ENCODE data around the gene APBA2. TPM values are rescaled to one million over a fixed set of nuclear protein-coding genes. Genes with fewer than 3 reads are reported as not detected.

APBA2 gene
- total and polyA plus RNA-seq, 10 of the 15 experiments (the other 5 are each of a cell fraction or from before 2014, with no cell fraction given) = 0.06 to 0.26 (median 0.07) TPM; not detected in 7

DNA sequence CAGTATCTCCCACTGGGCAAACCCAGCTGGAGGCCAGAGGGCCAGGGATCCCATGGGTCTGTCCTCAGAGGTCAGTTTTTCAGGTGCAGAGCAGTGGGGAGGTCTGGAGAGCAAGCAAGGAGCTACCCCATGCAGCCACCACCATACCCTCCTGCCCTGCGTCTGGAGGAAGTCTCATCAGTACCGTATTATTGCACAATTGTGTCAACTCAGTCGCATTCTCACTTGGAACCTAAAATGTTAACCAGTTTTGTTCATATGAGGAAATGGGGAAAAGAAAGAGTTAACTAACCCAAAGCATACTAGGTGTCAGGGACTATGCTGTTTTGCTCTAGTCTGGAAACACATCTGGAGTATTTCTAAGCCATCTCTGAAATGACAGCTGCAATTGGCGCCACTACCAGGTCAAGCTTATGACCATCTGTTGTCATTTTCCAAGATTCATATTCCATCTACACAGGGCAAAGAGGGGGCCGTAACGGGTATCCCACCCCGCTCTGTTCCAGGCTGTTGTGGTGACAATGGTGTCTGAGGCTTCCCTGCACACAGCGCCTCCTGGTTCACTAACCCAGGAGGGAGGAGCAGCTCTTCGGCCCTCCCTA, 16.9 kb upstream of the APBA2 start:
- no peak for FAIRE-seq

More for the DNA sequence above, 16.9 kb upstream of the APBA2 start:
- in situ Hi-C loops (cut with MboI) = no loop called here
- Histone ChIP-seq H2AFZ (ENCODE audit: control insufficient read depth, low read depth, low read length) (no peak overlapping the region), H3K9ac (ENCODE audit: control insufficient read depth, insufficient read depth, low read length) (no peak overlapping the region), H3K27me3 (replicated peaks in 1 of 2; ENCODE audit: control insufficient read depth in 2 of 2, insufficient read depth in 2 of 2, low read length in 1 of 2) (no peaks in the 10 kb centered on the region; a peak in 2 of 4 replicates), H3K4me1 (ENCODE audit: control insufficient read depth, insufficient read depth, low read length) (no peaks in the 10 kb centered on the region), H3K27ac (ENCODE audit: control insufficient read depth, insufficient read depth) (no peak overlapping the region), H3K79me2 (ENCODE audit: control insufficient read depth, insufficient read depth, low read length) (no peaks in the 10 kb centered on the region), H3K4me3 (no peak overlapping the region), H4K20me1 (ENCODE audit: control insufficient read depth, insufficient read depth) (no peaks in the 10 kb centered on the region), H3K4me2 (ENCODE audit: control insufficient read depth, insufficient read depth) (no peak overlapping the region), H3K36me3 (ENCODE audit: control insufficient read depth in 2 of 2, insufficient read depth in 2 of 2, low read length in 1 of 2) (no peaks in the 10 kb centered on the region), H3K9me3 (replicated peaks; ENCODE audit: control insufficient read depth, insufficient read depth, low read length) (no peaks in the 10 kb centered on the region)
- WGBS (ENCODE audit: insufficient coverage, insufficient replicate concordance, low lambda C conversion rate, missing lambda C conversion rate) = 68% methylated on average over 9 of the region's 9 CpGs
- RAD21 ChIA-PET (ENCODE audit: unreplicated experiment) = no interaction called here
- no TSS peak for BruUV-seq (replicated peaks)
- CTCF ChIA-PET = no interaction called here
- intact Hi-C loops (cut with micrococcal nuclease; ENCODE audit: unreplicated experiment) = no loop called here
- SMC1A ChIA-PET (ENCODE audit: uncharacterized antibody, unreplicated experiment) = no interaction called here
- POLR2A ChIA-PET = no interaction called here
- ATAC-seq = no peak
- DNase-seq (ENCODE audit: low read depth, low spot score) = no peak
- TF ChIP-seq BACH1 (IDR thresholded peaks at IDR 0.05; ENCODE audit: borderline replicate concordance) = no peak
- TF ChIP-seq, protein P1, sequence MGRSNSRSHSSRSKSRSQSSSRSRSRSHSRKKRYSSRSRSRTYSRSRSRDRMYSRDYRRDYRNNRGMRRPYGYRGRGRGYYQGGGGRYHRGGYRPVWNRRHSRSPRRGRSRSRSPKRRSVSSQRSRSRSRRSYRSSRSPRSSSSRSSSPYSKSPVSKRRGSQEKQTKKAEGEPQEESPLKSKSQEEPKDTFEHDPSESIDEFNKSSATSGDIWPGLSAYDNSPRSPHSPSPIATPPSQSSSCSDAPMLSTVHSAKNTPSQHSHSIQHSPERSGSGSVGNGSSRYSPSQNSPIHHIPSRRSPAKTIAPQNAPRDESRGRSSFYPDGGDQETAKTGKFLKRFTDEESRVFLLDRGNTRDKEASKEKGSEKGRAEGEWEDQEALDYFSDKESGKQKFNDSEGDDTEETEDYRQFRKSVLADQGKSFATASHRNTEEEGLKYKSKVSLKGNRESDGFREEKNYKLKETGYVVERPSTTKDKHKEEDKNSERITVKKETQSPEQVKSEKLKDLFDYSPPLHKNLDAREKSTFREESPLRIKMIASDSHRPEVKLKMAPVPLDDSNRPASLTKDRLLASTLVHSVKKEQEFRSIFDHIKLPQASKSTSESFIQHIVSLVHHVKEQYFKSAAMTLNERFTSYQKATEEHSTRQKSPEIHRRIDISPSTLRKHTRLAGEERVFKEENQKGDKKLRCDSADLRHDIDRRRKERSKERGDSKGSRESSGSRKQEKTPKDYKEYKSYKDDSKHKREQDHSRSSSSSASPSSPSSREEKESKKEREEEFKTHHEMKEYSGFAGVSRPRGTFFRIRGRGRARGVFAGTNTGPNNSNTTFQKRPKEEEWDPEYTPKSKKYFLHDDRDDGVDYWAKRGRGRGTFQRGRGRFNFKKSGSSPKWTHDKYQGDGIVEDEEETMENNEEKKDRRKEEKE (IDR thresholded peaks at IDR 0.05) = no peak
- TF ChIP-seq MEF2A (IDR thresholded peaks at IDR 0.05; ENCODE audit: insufficient read depth, low read depth, low read length) = no peak
- TF ChIP-seq, protein P2, sequence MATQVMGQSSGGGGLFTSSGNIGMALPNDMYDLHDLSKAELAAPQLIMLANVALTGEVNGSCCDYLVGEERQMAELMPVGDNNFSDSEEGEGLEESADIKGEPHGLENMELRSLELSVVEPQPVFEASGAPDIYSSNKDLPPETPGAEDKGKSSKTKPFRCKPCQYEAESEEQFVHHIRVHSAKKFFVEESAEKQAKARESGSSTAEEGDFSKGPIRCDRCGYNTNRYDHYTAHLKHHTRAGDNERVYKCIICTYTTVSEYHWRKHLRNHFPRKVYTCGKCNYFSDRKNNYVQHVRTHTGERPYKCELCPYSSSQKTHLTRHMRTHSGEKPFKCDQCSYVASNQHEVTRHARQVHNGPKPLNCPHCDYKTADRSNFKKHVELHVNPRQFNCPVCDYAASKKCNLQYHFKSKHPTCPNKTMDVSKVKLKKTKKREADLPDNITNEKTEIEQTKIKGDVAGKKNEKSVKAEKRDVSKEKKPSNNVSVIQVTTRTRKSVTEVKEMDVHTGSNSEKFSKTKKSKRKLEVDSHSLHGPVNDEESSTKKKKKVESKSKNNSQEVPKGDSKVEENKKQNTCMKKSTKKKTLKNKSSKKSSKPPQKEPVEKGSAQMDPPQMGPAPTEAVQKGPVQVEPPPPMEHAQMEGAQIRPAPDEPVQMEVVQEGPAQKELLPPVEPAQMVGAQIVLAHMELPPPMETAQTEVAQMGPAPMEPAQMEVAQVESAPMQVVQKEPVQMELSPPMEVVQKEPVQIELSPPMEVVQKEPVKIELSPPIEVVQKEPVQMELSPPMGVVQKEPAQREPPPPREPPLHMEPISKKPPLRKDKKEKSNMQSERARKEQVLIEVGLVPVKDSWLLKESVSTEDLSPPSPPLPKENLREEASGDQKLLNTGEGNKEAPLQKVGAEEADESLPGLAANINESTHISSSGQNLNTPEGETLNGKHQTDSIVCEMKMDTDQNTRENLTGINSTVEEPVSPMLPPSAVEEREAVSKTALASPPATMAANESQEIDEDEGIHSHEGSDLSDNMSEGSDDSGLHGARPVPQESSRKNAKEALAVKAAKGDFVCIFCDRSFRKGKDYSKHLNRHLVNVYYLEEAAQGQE (IDR thresholded peaks at IDR 0.05; ENCODE audit: low read depth, low read length) = no peak
- no peak for TF ChIP-seq ZBED1 (IDR thresholded peaks at IDR 0.05; ENCODE audit: borderline replicate concordance)
- no peak for TF ChIP-seq HDAC6 (IDR thresholded peaks at IDR 0.05; ENCODE audit: unreplicated experiment)
- TF ChIP-seq SMC3 (IDR thresholded peaks at IDR 0.05; ENCODE audit: borderline replicate concordance, low read length) = no peak
- no peak for TF ChIP-seq PAX8 (IDR thresholded peaks at IDR 0.05)
- TF ChIP-seq, protein P3, sequence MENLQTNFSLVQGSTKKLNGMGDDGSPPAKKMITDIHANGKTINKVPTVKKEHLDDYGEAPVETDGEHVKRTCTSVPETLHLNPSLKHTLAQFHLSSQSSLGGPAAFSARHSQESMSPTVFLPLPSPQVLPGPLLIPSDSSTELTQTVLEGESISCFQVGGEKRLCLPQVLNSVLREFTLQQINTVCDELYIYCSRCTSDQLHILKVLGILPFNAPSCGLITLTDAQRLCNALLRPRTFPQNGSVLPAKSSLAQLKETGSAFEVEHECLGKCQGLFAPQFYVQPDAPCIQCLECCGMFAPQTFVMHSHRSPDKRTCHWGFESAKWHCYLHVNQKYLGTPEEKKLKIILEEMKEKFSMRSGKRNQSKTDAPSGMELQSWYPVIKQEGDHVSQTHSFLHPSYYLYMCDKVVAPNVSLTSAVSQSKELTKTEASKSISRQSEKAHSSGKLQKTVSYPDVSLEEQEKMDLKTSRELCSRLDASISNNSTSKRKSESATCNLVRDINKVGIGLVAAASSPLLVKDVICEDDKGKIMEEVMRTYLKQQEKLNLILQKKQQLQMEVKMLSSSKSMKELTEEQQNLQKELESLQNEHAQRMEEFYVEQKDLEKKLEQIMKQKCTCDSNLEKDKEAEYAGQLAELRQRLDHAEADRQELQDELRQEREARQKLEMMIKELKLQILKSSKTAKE (IDR thresholded peaks at IDR 0.05; ENCODE audit: low read depth, poor library complexity, severe bottlenecking) = no peak
- no peak for TF ChIP-seq MLLT1 (IDR thresholded peaks at IDR 0.05)
- no peak for TF ChIP-seq SREBF1 (IDR thresholded peaks at IDR 0.05; ENCODE audit: low read length)
- no peak for TF ChIP-seq RB1 (IDR thresholded peaks at IDR 0.05; ENCODE audit: borderline replicate concordance)
